NOMO-1 treated with DMSO at 0.1 percent for 48 hours (cell line): ENCODE results near the gene EFNB2.

Source experiments
- DNase-seq: peaks from one replicate; lab custom pipeline; 2025; ENCODE audit not compliant: unreplicated experiment; lab: John Stamatoyannopoulos, UW

The EFNB2 gene

GRCh38 chr13:106526738-106527444, 8.6 kb downstream of the EFNB2 start:
- no peak for DNase-seq

- DNase-seq = no peak
These were observed 9.6 kb downstream of the EFNB2 start for GRCh38 chr13:106525865-106526264.

- no peak for DNase-seq
These were observed 11.4 kb downstream of the EFNB2 start for GRCh38 chr13:106524108-106524507.

- no peak for DNase-seq
These were observed 11.9 kb downstream of the EFNB2 start for GRCh38 chr13:106523576-106523975.

GRCh38 chr13:106522898-106523525, 12.4 kb downstream of the EFNB2 start:
- DNase-seq = no peak

- DNase-seq = no peak
These were observed 13.3 kb downstream of the EFNB2 start for GRCh38 chr13:106522112-106522705.

- DNase-seq = no peak
These were observed 14.2 kb downstream of the EFNB2 start for GRCh38 chr13:106521095-106521799.

GRCh38 chr13:106520251-106521054, 15.0 kb downstream of the EFNB2 start:
- DNase-seq = no peak

- DNase-seq = no peak
These were observed 16.9 kb downstream of the EFNB2 start for GRCh38 chr13:106518512-106518911.

GRCh38 chr13:106517109-106517847, 18.2 kb downstream of the EFNB2 start:
- no peak for DNase-seq

- no peak for DNase-seq
These were observed 19.7 kb downstream of the EFNB2 start for GRCh38 chr13:106515635-106516254.

GRCh38 chr13:106514928-106515634, 20.4 kb downstream of the EFNB2 start:
- DNase-seq = no peak

GRCh38 chr13:106513025-106513983, 22.2 kb downstream of the EFNB2 start:
- no peak for DNase-seq

GRCh38 chr13:106507560-106508274, 27.7 kb downstream of the EFNB2 start:
- DNase-seq = peak; percentile 91

- DNase-seq = no peak
These were observed 29.2 kb downstream of the EFNB2 start for GRCh38 chr13:106506286-106506685.

- DNase-seq = no peak
These were observed 29.7 kb downstream of the EFNB2 start for GRCh38 chr13:106505732-106506131.

GRCh38 chr13:106505295-106505694, 30.2 kb downstream of the EFNB2 start:
- DNase-seq = no peak
